Measurements from ENCODE around the gene PHKG2.

The PHKG2 gene

GRCh38 chr16:30721167-30721566 is 27.1 kb upstream of the PHKG2 start:
- no peak overlapping the region for H3K9ac ChIP-seq
- TF ChIP-seq CTCF (conservative IDR thresholded peaks at IDR 0.05; ENCODE audit: low read depth, low read length): no peak
- peaks cover 17% of the 10 kb centered on the region for H3K4me1 ChIP-seq (ENCODE audit: low read depth, poor library complexity, severe bottlenecking)
- H3K27ac ChIP-seq: no peak overlapping the region
- H3K79me2 ChIP-seq (ENCODE audit: insufficient read depth, low read depth): peaks cover 33% of the 10 kb centered on the region; the same call in 1 of the 2 replicates
- H3K36me3 ChIP-seq (ENCODE audit: insufficient read depth): peaks cover 52% of the 10 kb centered on the region; the same call in 1 of the 2 replicates
- H4K20me1 ChIP-seq (ENCODE audit: insufficient read depth): 0 out of 2 replicates have a peak, but pooled peaks cover 3% of the 10 kb centered on the region
- no peaks in the 10 kb centered on the region for H3K27me3 ChIP-seq (ENCODE audit: insufficient read depth, low read depth)
- no peak overlapping the region for H3K4me3 ChIP-seq (IDR thresholded peaks at IDR 0.05; ENCODE audit: insufficient read depth, low read depth, low read length)
- H2AFZ ChIP-seq (ENCODE audit: low read depth): no peak overlapping the region
- H3K4me2 ChIP-seq: no peak overlapping the region

- TF ChIP-seq CTCF (conservative IDR thresholded peaks at IDR 0.05; ENCODE audit: low read depth, low read length): no peak
- Histone ChIP-seq H3K4me2 (no peak overlapping the region), H3K27me3 (ENCODE audit: insufficient read depth, low read depth) (no peaks in the 10 kb centered on the region), H2AFZ (ENCODE audit: low read depth) (no peak overlapping the region), H3K4me3 (IDR thresholded peaks at IDR 0.05; ENCODE audit: insufficient read depth, low read depth, low read length) (no peak overlapping the region), H3K36me3 (ENCODE audit: insufficient read depth) (peaks cover 48% of the 10 kb centered on the region; the same call in 1 of the 2 replicates), H3K9ac (no peak overlapping the region), H3K4me1 (ENCODE audit: low read depth, poor library complexity, severe bottlenecking) (peaks cover 21% of the 10 kb centered on the region), H3K79me2 (ENCODE audit: insufficient read depth, low read depth) (peaks cover 29% of the 10 kb centered on the region; the same call in 1 of the 2 replicates), H3K27ac (no peak overlapping the region), H4K20me1 (ENCODE audit: insufficient read depth) (0 out of 2 replicates have a peak, but pooled peaks cover under 1% of the 10 kb centered on the region)
These were observed 26.6 kb upstream of the PHKG2 start for GRCh38 chr16:30721606-30722005.

- Histone ChIP-seq H3K4me2 (no peak overlapping the region), H3K79me2 (ENCODE audit: insufficient read depth, low read depth) (peaks cover 20% of the 10 kb centered on the region; the same call in 1 of the 2 replicates), H3K27ac (no peak overlapping the region), H3K4me1 (ENCODE audit: low read depth, poor library complexity, severe bottlenecking) (peaks cover 24% of the 10 kb centered on the region), H3K9ac (no peak overlapping the region), H2AFZ (ENCODE audit: low read depth) (no peak overlapping the region), H3K4me3 (IDR thresholded peaks at IDR 0.05; ENCODE audit: insufficient read depth, low read depth, low read length) (no peak overlapping the region), H3K36me3 (ENCODE audit: insufficient read depth) (peaks cover 42% of the 10 kb centered on the region; the same call in 1 of the 2 replicates), H3K27me3 (ENCODE audit: insufficient read depth, low read depth) (no peaks in the 10 kb centered on the region), H4K20me1 (ENCODE audit: insufficient read depth) (no peaks in the 10 kb centered on the region)
- TF ChIP-seq CTCF (conservative IDR thresholded peaks at IDR 0.05; ENCODE audit: low read depth, low read length): peak; percentile 29; the same call in 1 of the 2 replicates
These were observed 25.8 kb upstream of the PHKG2 start for GRCh38 chr16:30722443-30722842.

- H3K36me3 ChIP-seq (ENCODE audit: insufficient read depth): peaks cover 39% of the 10 kb centered on the region; the same call in 1 of the 2 replicates
- no peak overlapping the region for H3K9ac ChIP-seq
- peaks cover 24% of the 10 kb centered on the region for H3K4me1 ChIP-seq (ENCODE audit: low read depth, poor library complexity, severe bottlenecking)
- no peaks in the 10 kb centered on the region for H4K20me1 ChIP-seq (ENCODE audit: insufficient read depth)
- H3K4me2 ChIP-seq: no peak overlapping the region
- H3K79me2 ChIP-seq (ENCODE audit: insufficient read depth, low read depth): peaks cover 16% of the 10 kb centered on the region; the same call in 1 of the 2 replicates
- H3K4me3 ChIP-seq (IDR thresholded peaks at IDR 0.05; ENCODE audit: insufficient read depth, low read depth, low read length): no peak overlapping the region
- no peak overlapping the region for H2AFZ ChIP-seq (ENCODE audit: low read depth)
- TF ChIP-seq CTCF (conservative IDR thresholded peaks at IDR 0.05; ENCODE audit: low read depth, low read length): no peak
- no peak overlapping the region for H3K27ac ChIP-seq
- no peaks in the 10 kb centered on the region for H3K27me3 ChIP-seq (ENCODE audit: insufficient read depth, low read depth)
These were observed 25.3 kb upstream of the PHKG2 start for GRCh38 chr16:30722916-30723315.

Data from KMS-11 (cell line).